NT2/D1 (cell line): ENCODE data around the gene MYH15.

ENCODE experiments used
- DNase-seq: peaks from one replicate; pipeline ENCODE4 v3.0.0-alpha.2; 2011; ENCODE audit warnings: low read depth, low spot score
- H3K27me3 ChIP-seq: 2 replicates; pipeline ENCODE4 v1.6.0; 2011; ENCODE audit warnings: mild to moderate bottlenecking; ENCODE audit not compliant: insufficient read length, insufficient read depth
- H3K36me3 ChIP-seq: 2 replicates; pipeline ENCODE4 v1.6.1; 2011; ENCODE audit warnings: mild to moderate bottlenecking, low read length, mixed read lengths; ENCODE audit not compliant: insufficient read depth, insufficient read length
- H3K4me1 ChIP-seq: 2 replicates; pipeline ENCODE4 v1.5.1; 2011; ENCODE audit not compliant: insufficient read depth, insufficient read length
- H3K4me3 ChIP-seq: 2 replicates; pipeline ENCODE4 v1.5.1; 2011; ENCODE audit warnings: low read depth; ENCODE audit not compliant: insufficient read length
- H3K9ac ChIP-seq: 2 replicates; pipeline ENCODE4 v1.6.0; 2011; ENCODE audit warnings: low read depth; ENCODE audit not compliant: insufficient read length
- H3K9me3 ChIP-seq: 2 replicates; pipeline ENCODE4 v1.5.1; 2011; ENCODE audit warnings: mild to moderate bottlenecking, low read length; ENCODE audit not compliant: insufficient read depth
- SUZ12 ChIP-seq: IDR thresholded peaks from 2 replicates; pipeline ENCODE4 v1.6.1; 2011; ENCODE audit not compliant: insufficient read length, insufficient read depth; ENCODE audit errors: extremely low read depth
- YY1 ChIP-seq: IDR thresholded peaks from 2 replicates; pipeline ENCODE4 v1.6.1; 2011; ENCODE audit not compliant: insufficient read length, insufficient read depth
- ZNF274 ChIP-seq: IDR thresholded peaks from 2 replicates; pipeline ENCODE4 v1.6.1; 2011; ENCODE audit warnings: mild to moderate bottlenecking, low read depth, low read length

Gene MYH15

DNA sequence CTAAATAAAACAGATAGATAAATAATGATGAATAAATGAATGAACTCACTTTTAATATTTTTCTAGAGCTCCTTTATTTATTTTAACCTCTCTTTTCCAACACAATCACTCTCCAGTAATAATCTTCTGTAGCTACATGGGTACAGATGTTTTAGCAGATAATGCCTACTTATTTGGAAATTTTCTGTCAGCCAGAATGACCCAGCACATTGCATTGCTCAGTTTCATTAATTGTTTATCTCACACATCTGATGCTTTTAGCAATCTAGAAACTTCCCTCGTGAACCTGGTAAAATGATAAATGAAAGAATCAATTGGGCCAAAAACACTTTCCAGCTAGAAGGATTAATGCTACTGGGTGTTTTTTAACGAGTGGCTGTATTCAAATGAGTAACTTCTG lies 14.9 kb upstream of the MYH15 start:
- H3K27me3 ChIP-seq, result no peaks in the 10 kb centered on the region
- no peaks in the 10 kb centered on the region for H3K36me3 ChIP-seq
- TF ChIP-seq ZNF274 (no peak), YY1 (no peak), SUZ12 (no peak)
- H3K4me3 ChIP-seq, result no peak overlapping the region
- no peak for DNase-seq
- no peaks in the 10 kb centered on the region for H3K9me3 ChIP-seq
- H3K9ac ChIP-seq, result no peak overlapping the region
- no peaks in the 10 kb centered on the region for H3K4me1 ChIP-seq

DNA sequence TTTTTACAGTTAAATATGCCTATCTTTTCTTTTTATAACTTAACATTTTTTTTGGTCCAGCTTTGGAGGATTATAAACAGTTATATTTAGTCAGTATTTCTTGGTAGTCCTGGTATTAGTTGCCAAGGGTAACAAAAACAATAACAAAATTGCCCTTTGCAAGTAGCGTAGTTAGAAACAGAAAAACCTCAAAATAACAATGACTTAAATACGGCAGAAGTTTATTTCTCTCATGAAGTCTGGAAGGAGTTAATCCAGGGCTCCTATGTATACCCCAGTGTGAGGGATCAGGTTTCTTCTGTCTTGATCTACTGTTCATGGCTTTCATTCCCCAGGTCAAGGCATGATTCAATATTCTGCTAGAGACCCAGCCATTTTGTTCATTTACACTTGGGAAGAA lies 14.1 kb upstream of the MYH15 start:
- Histone ChIP-seq H3K4me3 (no peak overlapping the region), H3K36me3 (no peaks in the 10 kb centered on the region), H3K27me3 (no peaks in the 10 kb centered on the region), H3K9me3 (no peaks in the 10 kb centered on the region), H3K4me1 (no peaks in the 10 kb centered on the region), H3K9ac (no peak overlapping the region)
- TF ChIP-seq YY1, result no peak
- no peak for TF ChIP-seq SUZ12
- TF ChIP-seq ZNF274, result no peak
- no peak for DNase-seq

DNA sequence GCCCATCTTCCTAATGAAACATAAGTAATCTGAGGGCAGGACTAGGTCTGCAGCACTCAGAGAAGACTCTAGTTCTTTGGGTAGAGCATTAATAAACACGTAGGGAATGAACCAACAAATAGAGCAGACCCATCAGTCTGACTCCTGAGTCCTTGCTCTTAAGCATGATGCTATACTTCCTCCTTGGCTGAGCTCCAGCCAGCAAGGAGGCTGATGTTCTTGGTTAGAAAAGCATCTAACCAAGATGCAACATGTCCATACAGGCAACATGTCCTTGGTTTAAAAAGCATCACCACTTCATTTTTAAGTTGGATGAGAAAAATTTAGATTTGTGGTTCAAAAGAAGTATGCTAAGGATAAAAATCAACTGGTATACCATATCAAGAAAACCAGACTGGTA lies 8.5 kb upstream of the MYH15 start:
- Histone ChIP-seq H3K36me3 (no peaks in the 10 kb centered on the region), H3K27me3 (no peaks in the 10 kb centered on the region), H3K9ac (no peak overlapping the region), H3K4me3 (no peak overlapping the region), H3K4me1 (no peaks in the 10 kb centered on the region), H3K9me3 (no peaks in the 10 kb centered on the region)
- no peak for TF ChIP-seq ZNF274
- TF ChIP-seq YY1, result no peak
- TF ChIP-seq SUZ12, result no peak
- DNase-seq, result no peak

- no peaks in the 10 kb centered on the region for H3K36me3 ChIP-seq
- H3K9ac ChIP-seq, result no peak overlapping the region
- no peaks in the 10 kb centered on the region for H3K4me1 ChIP-seq
- H3K4me3 ChIP-seq, result no peak overlapping the region
- H3K27me3 ChIP-seq, result no peaks in the 10 kb centered on the region
- TF ChIP-seq ZNF274, result no peak
- TF ChIP-seq SUZ12, result no peak
- TF ChIP-seq YY1, result no peak
- H3K9me3 ChIP-seq, result no peaks in the 10 kb centered on the region
- DNase-seq, result no peak
Observed at GRCh38 chr3:108516881-108517280, 6.5 kb upstream of the MYH15 start.

GRCh38 chr3:108513961-108514360 lies 3.6 kb upstream of the MYH15 start:
- Histone ChIP-seq H3K27me3 (no peaks in the 10 kb centered on the region), H3K4me1 (no peaks in the 10 kb centered on the region), H3K4me3 (no peak overlapping the region), H3K36me3 (no peaks in the 10 kb centered on the region), H3K9ac (no peak overlapping the region), H3K9me3 (no peaks in the 10 kb centered on the region)
- no peak for TF ChIP-seq ZNF274
- TF ChIP-seq SUZ12, result no peak
- TF ChIP-seq YY1, result no peak
- no peak for DNase-seq

DNA sequence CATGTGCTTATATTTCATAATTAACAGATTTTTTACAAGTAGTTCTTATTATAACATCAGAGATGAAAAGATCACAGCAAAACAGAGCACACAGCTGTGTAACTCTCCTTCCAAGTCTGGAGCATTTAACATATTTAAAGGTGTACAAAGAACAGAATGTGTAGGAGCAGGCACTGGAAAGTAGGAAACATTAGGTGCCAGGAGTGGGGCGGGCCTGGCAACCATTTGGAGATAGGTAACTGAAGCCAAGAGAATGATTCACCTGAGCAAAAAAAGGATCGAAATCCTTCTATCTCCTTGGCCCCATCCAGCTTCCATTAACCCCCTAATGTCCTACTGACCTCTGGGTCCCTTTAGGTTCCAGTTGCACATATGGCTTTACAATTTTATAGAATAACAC lies 2.3 kb upstream of the MYH15 start:
- Histone ChIP-seq H3K4me3 (no peak overlapping the region), H3K4me1 (no peaks in the 10 kb centered on the region), H3K36me3 (no peaks in the 10 kb centered on the region), H3K27me3 (no peaks in the 10 kb centered on the region), H3K9ac (no peak overlapping the region), H3K9me3 (no peaks in the 10 kb centered on the region)
- TF ChIP-seq ZNF274, result no peak
- no peak for TF ChIP-seq YY1
- no peak for TF ChIP-seq SUZ12
- no peak for DNase-seq

- no peak overlapping the region for H3K9ac ChIP-seq
- H3K4me3 ChIP-seq, result no peak overlapping the region
- no peak for TF ChIP-seq ZNF274
- TF ChIP-seq YY1, result no peak
- TF ChIP-seq SUZ12, result no peak
Observed at GRCh38 chr3:108511490-108511889, 1.1 kb upstream of the MYH15 start.

GRCh38 chr3:108511055-108511454 lies 659 bp upstream of the MYH15 start:
- no peaks in the 10 kb centered on the region for H3K27me3 ChIP-seq
- H3K36me3 ChIP-seq, result no peaks in the 10 kb centered on the region
- H3K4me1 ChIP-seq, result no peaks in the 10 kb centered on the region
- no peak for DNase-seq
- H3K4me3 ChIP-seq, result no peak overlapping the region
- no peak for TF ChIP-seq ZNF274
- no peak for TF ChIP-seq YY1
- no peak for TF ChIP-seq SUZ12
- H3K9ac ChIP-seq, result no peak overlapping the region
- no peaks in the 10 kb centered on the region for H3K9me3 ChIP-seq

More at GRCh38 chr3:108511490-108511889, 1.1 kb upstream of the MYH15 start:
- Histone ChIP-seq H3K4me1 (no peaks in the 10 kb centered on the region), H3K9me3 (no peaks in the 10 kb centered on the region), H3K27me3 (no peaks in the 10 kb centered on the region), H3K36me3 (no peaks in the 10 kb centered on the region)
- no peak for DNase-seq
